Breast epithelium (tissue), 4 donors: ENCODE data around the gene INSR. TPM values are rescaled to one million over a fixed set of nuclear protein-coding genes. Genes with fewer than 3 reads are reported as not detected.

ENCODE experiments used
- DNase-seq, 2 donors: peaks; one replicate each; pipeline ENCODE4 v3.0.0-alpha.2; 2019; ENCODE audit warnings: low spot score in 2 of 2
- H3K27ac ChIP-seq, 2 donors: fragments of 200-600 bp; sonication (generic) in 1 of 2; one replicate each; pipeline ENCODE4 v1.5.1; 2016 to 2019; ENCODE audit warnings: mild to moderate bottlenecking in 1 of 2
- H3K27me3 ChIP-seq, 2 donors: fragments of 200-600 bp; sonication (generic) in 1 of 2; one replicate each; pipeline versions ENCODE4 v1.5.1 to v1.6.0; 2017 to 2019; ENCODE audit warnings: control low read depth in 1 of 2, mild to moderate bottlenecking in 1 of 2
- H3K36me3 ChIP-seq: fragments of 200-600 bp; one replicate; pipeline ENCODE4 v1.5.1; 2019
- H3K4me1 ChIP-seq, 2 donors: fragments of 200-600 bp; sonication (generic); one replicate each; pipeline ENCODE4 v1.5.1; 2016 to 2019; ENCODE audit warnings: control low read depth in 1 of 2
- H3K4me3 ChIP-seq, 3 donors: fragments of 200-600 bp; sonication (generic); 1 replicate in 2 of 3; 2 replicates in 1 of 3; pipeline ENCODE4 v1.5.1; 2016 to 2019; ENCODE audit warnings: mild to moderate bottlenecking in 3 of 3, moderate library complexity in 2 of 3
- H3K9me3 ChIP-seq, 2 donors: fragments of 200-600 bp; sonication (generic) in 1 of 2; one replicate each; pipeline ENCODE4 v1.5.1; 2016 to 2019; ENCODE audit warnings: control low read depth in 1 of 2
- CTCF ChIP-seq, 3 donors: fragments of 450-650 bp; IDR thresholded peaks; one replicate each; pipeline ENCODE4 v1.5.1; 2016 to 2017; ENCODE audit warnings: antibody characterized with exemption in 3 of 3, mild to moderate bottlenecking in 3 of 3, moderate library complexity in 3 of 3
- POLR2A ChIP-seq: fragments of 450-650 bp; IDR thresholded peaks from one replicate; pipeline ENCODE4 v1.6.1; 2016; ENCODE audit warnings: antibody characterized with exemption, mild to moderate bottlenecking, moderate library complexity
- POLR2AphosphoS5 ChIP-seq, 3 donors: sonication (generic); formaldehyde crosslinking; IDR thresholded peaks; one replicate each; pipeline ENCODE4 v1.6.1; 2017; ENCODE audit warnings: antibody characterized with exemption in 3 of 3
- intact Hi-C: fragments of 100-400 bp; cut with DNase I; formaldehyde crosslinking; loops from one replicate; pipeline ENCODE4 v1.15.1; 2023; ENCODE audit warnings: low total_unique reads
- total RNA-seq, 3 donors: library from RNA; depleted of rRNA; stranded (reverse); fragments of >200 nt; gene quantifications; one replicate each; pipeline ENCODE4 v1.1.0, GENCODE V29; 2016

Gene INSR
- total RNA-seq, 3 donors from 2014 or later: 66.3 to 108 (median 104) TPM

GRCh38 chr19:7126132-7126531 is 168.1 kb downstream of the INSR start:
- intact Hi-C loops: no loop called here
- TF ChIP-seq POLR2AphosphoS5 (IDR thresholded peaks at IDR 0.05) (no peak), POLR2A (no peak), CTCF (IDR thresholded peaks at IDR 0.05) (no peak)
- H3K9me3 ChIP-seq: peaks cover 19 to 22% of the 10 kb centered on the region in 2 donors
- DNase-seq: no peak
- no peak overlapping the region for H3K4me3 ChIP-seq
- H3K4me1 ChIP-seq: no peaks in the 10 kb centered on the region
- H3K27ac ChIP-seq: no peak overlapping the region
- no peaks in the 10 kb centered on the region for H3K27me3 ChIP-seq
- H3K36me3 ChIP-seq: peaks cover 21% of the 10 kb centered on the region

- H3K27me3 ChIP-seq: no peaks in the 10 kb centered on the region
- intact Hi-C loops: no loop called here
- no peak overlapping the region for H3K27ac ChIP-seq
- no peaks in the 10 kb centered on the region for H3K4me1 ChIP-seq
- DNase-seq: no peak
- H3K9me3 ChIP-seq: peaks cover 19 to 22% of the 10 kb centered on the region in 2 donors
- peaks cover 21% of the 10 kb centered on the region for H3K36me3 ChIP-seq
- no peak overlapping the region for H3K4me3 ChIP-seq
- TF ChIP-seq POLR2AphosphoS5 (IDR thresholded peaks at IDR 0.05) (no peak), CTCF (IDR thresholded peaks at IDR 0.05) (no peak), POLR2A (no peak)
These were observed 169.0 kb downstream of the INSR start for GRCh38 chr19:7125221-7125620.

GRCh38 chr19:7124782-7125181 is 169.4 kb downstream of the INSR start:
- TF ChIP-seq CTCF (IDR thresholded peaks at IDR 0.05): no peak
- no peak for TF ChIP-seq POLR2AphosphoS5 (IDR thresholded peaks at IDR 0.05)
- H3K4me3 ChIP-seq: no peak overlapping the region

GRCh38 chr19:7122701-7123100 is 171.5 kb downstream of the INSR start:
- intact Hi-C loops: no loop called here
- Histone ChIP-seq H3K4me1 (no peaks in the 10 kb centered on the region), H3K36me3 (peaks cover 21% of the 10 kb centered on the region), H3K27ac (no peak overlapping the region), H3K27me3 (no peaks in the 10 kb centered on the region), H3K4me3 (no peak overlapping the region), H3K9me3 (peaks cover 19 to 22% of the 10 kb centered on the region in 2 donors)
- no peak for DNase-seq
- TF ChIP-seq POLR2AphosphoS5 (IDR thresholded peaks at IDR 0.05) (no peak), CTCF (IDR thresholded peaks at IDR 0.05) (no peak), POLR2A (no peak)

More at GRCh38 chr19:7124782-7125181, 169.4 kb downstream of the INSR start:
- H3K27ac ChIP-seq: no peak overlapping the region
- H3K4me1 ChIP-seq: no peaks in the 10 kb centered on the region
- no peaks in the 10 kb centered on the region for H3K27me3 ChIP-seq
- intact Hi-C loops: no loop called here
- peaks cover 19 to 22% of the 10 kb centered on the region in 2 donors for H3K9me3 ChIP-seq
- no peak for DNase-seq
- peaks cover 21% of the 10 kb centered on the region for H3K36me3 ChIP-seq

- Histone ChIP-seq H3K4me1 (no peaks in the 10 kb centered on the region), H3K27ac (no peak overlapping the region), H3K36me3 (peaks cover 5% of the 10 kb centered on the region), H3K4me3 (no peak overlapping the region), H3K27me3 (no peaks in the 10 kb centered on the region), H3K9me3 (peaks cover 4 to 8% of the 10 kb centered on the region in 2 donors)
- intact Hi-C loops: no loop called here
- TF ChIP-seq POLR2AphosphoS5 (IDR thresholded peaks at IDR 0.05) (no peak), CTCF (IDR thresholded peaks at IDR 0.05) (no peak), POLR2A (no peak)
- no peak for DNase-seq
These were observed 173.7 kb downstream of the INSR start for GRCh38 chr19:7120499-7120898.
